HepG2 (cell line): ENCODE results near the gene AFTPH. TPM values are rescaled to one million over a fixed set of nuclear protein-coding genes. Genes with fewer than 3 reads are reported as not detected.

Source experiments
- ATAC-seq: fragments of 200-7000 bp; cut with Tn5 transposase; 3 replicates; pipeline ENCODE4 v1.9.1; 2020; ENCODE audit warnings: mild to moderate bottlenecking, moderate library complexity
- BruUV-seq: library from RNA; stranded (reverse); fragments of 400-500 nt; replicated peaks from 2 replicates; lab custom pipeline; 2021; lab: Mats Ljungman, UMichigan
- CTCF ChIA-PET: fragments of 300-600 bp; formaldehyde crosslinking; extraction: SDS; loops from one replicate; lab custom pipeline; 2021; ENCODE audit warnings: low total read pairs, inconsistent platforms, low intra/inter-chr PET ratio; lab: Yijun Ruan, JAX
- POLR2A ChIA-PET: fragments of 350-600 bp; sonication (Branson Sonifier 250); formaldehyde crosslinking; loops from one replicate; lab custom pipeline; 2020; ENCODE audit warnings: antibody characterized with exemption, inconsistent platforms; lab: Yijun Ruan, JAX
- DNase-seq: peaks from one replicate; pipeline ENCODE4 v3.0.0-alpha.2; 2015; ENCODE audit warnings: low spot score
- FAIRE-seq: peaks from 3 replicates; lab custom pipeline; 2011; peaks lifted over from hg19 to GRCh38; lab: Jason Lieb, UNC
- H2AFZ ChIP-seq: one replicate; pipeline ENCODE4 v1.6.1; 2011; ENCODE audit warnings: low read length, inconsistent platforms
- H3K27ac ChIP-seq: fragments of 300-600 bp; 3 replicates; pipeline ENCODE4 v1.8.0; 2011; ENCODE audit warnings: mixed run types, mild to moderate bottlenecking, mixed read lengths, low read length, inconsistent platforms; ENCODE audit not compliant: insufficient read depth; ENCODE audit errors: extremely low read length
- H3K27me3 ChIP-seq, 2 experiments: fragments of 200-600 bp in 1 of 2; 2 replicates in 1 of 2; 3 replicates in 1 of 2; pipeline versions ENCODE4 v1.6.0 to v1.8.0; 2011; ENCODE audit warnings: low read length in 2 of 2, mild to moderate bottlenecking in 2 of 2, moderate library complexity in 2 of 2, inconsistent platforms in 1 of 2; ENCODE audit not compliant: insufficient read depth in 2 of 2, control insufficient read depth in 1 of 2
- H3K36me3 ChIP-seq, 2 experiments: fragments of 200-600 bp in 1 of 2; replicated peaks in 1 of 2; 2 replicates in 1 of 2; 3 replicates in 1 of 2; pipeline versions ENCODE4 v1.5.1 to v1.8.0; 2011; ENCODE audit warnings: low read length in 2 of 2, inconsistent platforms in 1 of 2; ENCODE audit not compliant: insufficient read depth in 2 of 2, control insufficient read depth in 1 of 2
- H3K4me1 ChIP-seq: 2 replicates; pipeline ENCODE4 v1.5.1; 2012; ENCODE audit warnings: low read length, inconsistent platforms; ENCODE audit not compliant: insufficient read depth
- H3K4me2 ChIP-seq: 2 replicates; pipeline ENCODE4 v1.6.0; 2011; ENCODE audit warnings: low read depth, low read length, inconsistent platforms
- H3K4me3 ChIP-seq, 3 experiments: fragments of 200-600 bp in 1 of 3; sonication (generic), shearing (Covaris generic) in 1 of 3; replicated peaks in 1 of 3; 2 replicates each; pipeline ENCODE4 v1.5.1; 2011 to 2016; ENCODE audit warnings: low read length in 3 of 3, inconsistent platforms in 2 of 3, low read depth in 2 of 3, mild to moderate bottlenecking in 2 of 3, control low read depth in 1 of 3, mixed read lengths in 1 of 3; ENCODE audit not compliant: insufficient read depth in 1 of 3
- H3K79me2 ChIP-seq: one replicate; pipeline ENCODE4 v1.6.1; 2011; ENCODE audit warnings: low read length, inconsistent platforms; ENCODE audit not compliant: insufficient read depth
- H3K9ac ChIP-seq: 2 replicates; pipeline ENCODE4 v1.6.0; 2011; ENCODE audit warnings: mild to moderate bottlenecking, low read depth, low read length, inconsistent platforms; ENCODE audit not compliant: insufficient read depth
- H3K9me3 ChIP-seq: 2 replicates; pipeline ENCODE4 v1.5.1; 2012; ENCODE audit warnings: mild to moderate bottlenecking, low read length
- H4K20me1 ChIP-seq: 2 replicates; pipeline ENCODE4 v1.6.0; 2011; ENCODE audit warnings: inconsistent platforms, mild to moderate bottlenecking, low read length, moderate library complexity; ENCODE audit not compliant: insufficient read depth
- CREB1 ChIP-seq, 2 experiments: fragments of 450-650 bp in 1 of 2; IDR thresholded peaks; 2 replicates each; pipeline ENCODE4 v1.6.1; 2016 to 2017; ENCODE audit warnings: control low read depth in 1 of 2, mild to moderate bottlenecking in 1 of 2, missing compliant biosample characterization in 1 of 2, missing genetic modification characterization in 1 of 2
- FOSL2 ChIP-seq: sonication (generic); formaldehyde crosslinking; IDR thresholded peaks from 2 replicates; pipeline ENCODE4 v1.4.0; 2020; ENCODE audit warnings: missing genetic modification reagents
- GMEB2 ChIP-seq: IDR thresholded peaks from 2 replicates; pipeline ENCODE4 v1.6.1; 2016; ENCODE audit warnings: missing biosample characterization, missing genetic modification reagents, low read depth
- HBP1 ChIP-seq: IDR thresholded peaks from 2 replicates; pipeline ENCODE4 v1.6.1; 2016; ENCODE audit warnings: low read depth, control low read depth
- MIER2 ChIP-seq: IDR thresholded peaks from 2 replicates; pipeline ENCODE4 v1.6.1; 2016; ENCODE audit warnings: missing biosample characterization, missing genetic modification reagents
- NR2F2 ChIP-seq: IDR thresholded peaks from 2 replicates; pipeline ENCODE4 v1.6.1; 2012; ENCODE audit warnings: low read depth, inconsistent platforms, borderline replicate concordance
- ONECUT2 ChIP-seq: sonication (generic); formaldehyde crosslinking; IDR thresholded peaks from 2 replicates; pipeline ENCODE4 v1.4.0; 2020; ENCODE audit warnings: missing genetic modification reagents
- RFX5 ChIP-seq: IDR thresholded peaks from 2 replicates; pipeline ENCODE4 v1.6.1; 2011; ENCODE audit warnings: low read depth, low read length, improper control_type of control experiment
- ZNF501 ChIP-seq: sonication (generic); formaldehyde crosslinking; IDR thresholded peaks from 2 replicates; pipeline ENCODE4 v1.5.1; 2020; ENCODE audit warnings: mild to moderate bottlenecking, moderate library complexity, missing genetic modification reagents
- ZNF569 ChIP-seq: sonication (generic); formaldehyde crosslinking; IDR thresholded peaks from 2 replicates; pipeline ENCODE4 v1.5.0; 2020; ENCODE audit warnings: mild to moderate bottlenecking, missing genetic modification reagents, moderate library complexity, borderline replicate concordance
- ZNF740 ChIP-seq: sonication (generic); formaldehyde crosslinking; IDR thresholded peaks from 2 replicates; pipeline ENCODE4 v1.4.0; 2020; ENCODE audit warnings: missing genetic modification reagents
- ZNF772 ChIP-seq: sonication (generic); formaldehyde crosslinking; IDR thresholded peaks from 2 replicates; pipeline ENCODE4 v1.5.0; 2020; ENCODE audit warnings: mild to moderate bottlenecking, missing genetic modification reagents
- WGBS: methylation state at CpG from one replicate; pipeline ENCODE4 v1.1.6; 2017; ENCODE audit warnings: low lambda C conversion rate; 5-methylcytosine and 5-hydroxymethylcytosine counted together
- in situ Hi-C: cut with HindIII; loops from 2 replicates; pipeline ENCODE4 v1.10.0; 2017; ENCODE audit warnings: low pct_unique_long_range_greater_than_20kb; ENCODE audit not compliant: extremely low pct_ligation_motif_present
- intact Hi-C: fragments of 100-400 bp; cut with micrococcal nuclease; formaldehyde crosslinking; loops from one replicate; pipeline ENCODE4 v1.10.0; 2022; ENCODE audit not compliant: unreplicated experiment
- polyA plus RNA-seq, 8 experiments: library from polyadenylated mRNA; depleted of rRNA in 3 of 8; stranded (reverse) in 7 of 8; unstranded in 1 of 8; fragments of >200 nt; fragmentation: Illumina TruSeq in 4 of 8; extraction: Trizol in 4 of 8; gene quantifications; 2 replicates each; pipeline versions ENCODE4 v1.2.1 to v1.2.3, GENCODE V29; 2011 to 2016; ENCODE audit warnings: low read depth in 4 of 8, missing spikeins in 1 of 8, mixed read lengths in 1 of 8; ENCODE audit not compliant: insufficient read depth in 1 of 8
- total RNA-seq, 5 experiments: library from RNA; depleted of rRNA; stranded (reverse); fragments of >200 nt; fragmentation: Illumina TruSeq; extraction: Trizol; gene quantifications; 2 replicates each; pipeline ENCODE4 v1.2.3, GENCODE V29; 2016; ENCODE audit warnings: low read depth in 1 of 5
- TF ChIP-seq, protein P1 (sequence below): IDR thresholded peaks from 2 replicates; pipeline ENCODE4 v1.6.1; 2016; ENCODE audit warnings: mild to moderate bottlenecking, missing biosample characterization, missing genetic modification reagents

AFTPH gene
- total and polyA plus RNA-seq, 2 of the 13 experiments (the other 11 are each of a cell fraction or from before 2014, with no cell fraction given) = 27.5 to 36.8 TPM

- H3K79me2 ChIP-seq = peaks cover 81% of the 10 kb centered on the region
- no peak overlapping the region for H3K4me2 ChIP-seq
- no peak for ATAC-seq
- intact Hi-C loops = no loop called here
- H3K27me3 ChIP-seq = no peaks in the 10 kb centered on the region
- ChIA-PET CTCF (no interaction called here), POLR2A (no interaction called here)
- no peaks in the 10 kb centered on the region; a peak in 1 of 5 replicates for H3K36me3 ChIP-seq
- TF ChIP-seq CREB1 (IDR thresholded peaks at IDR 0.05) (peak; percentile 27; the same call in 1 of the 2 replicates), CREB1 (CRISPR knock-in tag; IDR thresholded peaks at IDR 0.05) (no peak), HBP1 (CRISPR knock-in tag) (no peak), MIER2 (CRISPR knock-in tag) (no peak)
- no peak for DNase-seq
- peaks cover 12% of the 10 kb centered on the region; the same call in 1 of the 2 replicates for H4K20me1 ChIP-seq
- H2AFZ ChIP-seq = no peak overlapping the region
- H3K4me1 ChIP-seq = peaks cover 74% of the 10 kb centered on the region
- no peak for FAIRE-seq
- H3K9me3 ChIP-seq = no peaks in the 10 kb centered on the region
- H3K27ac ChIP-seq = no peak overlapping the region
- no TSS peak for BruUV-seq
- in situ Hi-C loops = no loop called here
- no peak overlapping the region for H3K9ac ChIP-seq
- H3K4me3 ChIP-seq = no peak overlapping the region
- WGBS = 94% methylated on average over 2 of the region's 2 CpGs
Observed at GRCh38 chr2:64537991-64538390, 13.9 kb downstream of the AFTPH start.

DNA sequence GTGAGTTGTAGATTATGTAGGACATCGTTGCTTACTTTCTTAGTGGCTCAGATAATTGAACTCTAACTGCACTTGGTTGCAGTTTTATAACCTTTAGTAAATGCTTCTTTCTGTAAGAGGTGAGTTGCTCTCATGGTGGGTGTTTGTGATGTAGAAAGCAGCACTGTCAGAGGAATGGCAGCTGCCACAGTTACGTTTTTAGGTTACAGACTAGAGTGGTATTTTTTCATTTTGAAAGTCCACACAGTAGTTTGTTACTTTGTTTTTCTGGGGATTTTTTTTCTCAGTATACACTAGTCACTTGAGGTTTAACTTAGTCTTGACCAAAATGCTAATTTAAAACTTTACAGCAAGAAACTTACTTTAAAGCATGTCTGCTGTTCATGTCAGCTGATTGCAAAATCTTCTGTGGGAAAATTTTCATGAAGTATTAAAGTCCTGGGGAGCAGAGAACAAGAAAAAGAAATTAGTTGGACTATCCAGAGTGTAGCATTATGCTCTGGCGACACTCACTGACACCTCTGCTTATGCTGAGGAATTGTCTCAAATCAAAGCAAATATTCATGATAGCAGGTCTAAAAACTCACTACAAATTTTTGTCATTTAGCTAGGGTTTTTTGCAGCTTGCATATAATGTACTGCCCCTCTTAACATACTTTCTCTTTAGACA, 14.8 kb downstream of the AFTPH start:
- POLR2A ChIA-PET = interaction anchor here (0.6 kb wide), 1 partner anchor 86 kb away, joined by 6 read pairs; no protein-coding TSS in a partner anchor
- no peaks in the 10 kb centered on the region for H3K27me3 ChIP-seq
- intact Hi-C loops = no loop called here
- peaks cover 81% of the 10 kb centered on the region for H3K79me2 ChIP-seq
- FAIRE-seq (no peak), DNase-seq (no peak), ATAC-seq (no peak)
- WGBS = 97% methylated on average over 3 of the region's 3 CpGs
- BruUV-seq = no TSS peak
- H3K9me3 ChIP-seq = no peaks in the 10 kb centered on the region
- peaks cover 12% of the 10 kb centered on the region; the same call in 1 of the 2 replicates for H4K20me1 ChIP-seq
- in situ Hi-C loops = no loop called here
- no peak overlapping the region for H3K27ac ChIP-seq
- H2AFZ ChIP-seq = no peak overlapping the region
- H3K4me2 ChIP-seq = no peak overlapping the region
- CTCF ChIA-PET = no interaction called here
- H3K36me3 ChIP-seq = no peaks in the 10 kb centered on the region; a peak in 1 of 5 replicates
- H3K4me3 ChIP-seq = no peak overlapping the region
- H3K4me1 ChIP-seq = peaks cover 76% of the 10 kb centered on the region
- no peak overlapping the region for H3K9ac ChIP-seq
- TF ChIP-seq GMEB2 (CRISPR knock-in tag) (no peak), NR2F2 (no peak), FOSL2 (CRISPR knock-in tag) (no peak), ONECUT2 (no peak), ZNF501 (CRISPR knock-in tag) (no peak), RFX5 (no peak), ZNF772 (CRISPR knock-in tag) (no peak), ZNF569 (no peak), ZNF740 (CRISPR knock-in tag) (no peak)
- TF ChIP-seq, protein P1, sequence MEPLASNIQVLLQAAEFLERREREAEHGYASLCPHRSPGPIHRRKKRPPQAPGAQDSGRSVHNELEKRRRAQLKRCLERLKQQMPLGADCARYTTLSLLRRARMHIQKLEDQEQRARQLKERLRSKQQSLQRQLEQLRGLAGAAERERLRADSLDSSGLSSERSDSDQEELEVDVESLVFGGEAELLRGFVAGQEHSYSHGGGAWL = no peak
